ENCODE measurements around the gene C12orf57. TPM values are rescaled to one million over a fixed set of nuclear protein-coding genes. Genes with fewer than 3 reads are reported as not detected.

Gene C12orf57
- total and polyA plus RNA-seq, 10 of the 15 experiments (the other 5 are each of a cell fraction or from before 2014, with no cell fraction given) = 64.5 to 377 (median 211) TPM

GRCh38 chr12:6959058-6959804 is 15.4 kb downstream of the C12orf57 start (continued):
- TF ChIP-seq, protein P1, sequence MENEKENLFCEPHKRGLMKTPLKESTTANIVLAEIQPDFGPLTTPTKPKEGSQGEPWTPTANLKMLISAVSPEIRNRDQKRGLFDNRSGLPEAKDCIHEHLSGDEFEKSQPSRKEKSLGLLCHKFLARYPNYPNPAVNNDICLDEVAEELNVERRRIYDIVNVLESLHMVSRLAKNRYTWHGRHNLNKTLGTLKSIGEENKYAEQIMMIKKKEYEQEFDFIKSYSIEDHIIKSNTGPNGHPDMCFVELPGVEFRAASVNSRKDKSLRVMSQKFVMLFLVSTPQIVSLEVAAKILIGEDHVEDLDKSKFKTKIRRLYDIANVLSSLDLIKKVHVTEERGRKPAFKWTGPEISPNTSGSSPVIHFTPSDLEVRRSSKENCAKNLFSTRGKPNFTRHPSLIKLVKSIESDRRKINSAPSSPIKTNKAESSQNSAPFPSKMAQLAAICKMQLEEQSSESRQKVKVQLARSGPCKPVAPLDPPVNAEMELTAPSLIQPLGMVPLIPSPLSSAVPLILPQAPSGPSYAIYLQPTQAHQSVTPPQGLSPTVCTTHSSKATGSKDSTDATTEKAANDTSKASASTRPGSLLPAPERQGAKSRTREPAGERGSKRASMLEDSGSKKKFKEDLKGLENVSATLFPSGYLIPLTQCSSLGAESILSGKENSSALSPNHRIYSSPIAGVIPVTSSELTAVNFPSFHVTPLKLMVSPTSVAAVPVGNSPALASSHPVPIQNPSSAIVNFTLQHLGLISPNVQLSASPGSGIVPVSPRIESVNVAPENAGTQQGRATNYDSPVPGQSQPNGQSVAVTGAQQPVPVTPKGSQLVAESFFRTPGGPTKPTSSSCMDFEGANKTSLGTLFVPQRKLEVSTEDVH (IDR thresholded peaks at IDR 0.05; ENCODE audit: low read depth, partially characterized antibody) = peak; percentile 78
- peak; percentile 61; the same call in 1 of the 2 replicates for TF ChIP-seq MLLT1 (IDR thresholded peaks at IDR 0.05)
- TF ChIP-seq HCFC1 (IDR thresholded peaks at IDR 0.05; ENCODE audit: low read length) = no peak
- TF ChIP-seq MTA3 (IDR thresholded peaks at IDR 0.05; ENCODE audit: borderline replicate concordance, low read length) = no peak
- TF ChIP-seq EGR1 (IDR thresholded peaks at IDR 0.05; ENCODE audit: borderline replicate concordance in 1 of 2, low read depth in 2 of 2, low read length in 2 of 2) = peak in 1 of 2 experiments; percentile 51; a peak in 1 of 3 replicates
- TF ChIP-seq STAT3 (IDR thresholded peaks at IDR 0.05; ENCODE audit: low read depth, low read length) = no peak
- peak; percentile 98 for TF ChIP-seq GATAD2B (conservative IDR thresholded peaks at IDR 0.05; ENCODE audit: low read depth)
- TF ChIP-seq ZZZ3 (IDR thresholded peaks at IDR 0.05; ENCODE audit: control insufficient read depth, insufficient read length, low read depth) = no peak
- TF ChIP-seq SMAD5 (IDR thresholded peaks at IDR 0.05; ENCODE audit: low read depth) = peak; percentile 38
- TF ChIP-seq, protein P2, sequence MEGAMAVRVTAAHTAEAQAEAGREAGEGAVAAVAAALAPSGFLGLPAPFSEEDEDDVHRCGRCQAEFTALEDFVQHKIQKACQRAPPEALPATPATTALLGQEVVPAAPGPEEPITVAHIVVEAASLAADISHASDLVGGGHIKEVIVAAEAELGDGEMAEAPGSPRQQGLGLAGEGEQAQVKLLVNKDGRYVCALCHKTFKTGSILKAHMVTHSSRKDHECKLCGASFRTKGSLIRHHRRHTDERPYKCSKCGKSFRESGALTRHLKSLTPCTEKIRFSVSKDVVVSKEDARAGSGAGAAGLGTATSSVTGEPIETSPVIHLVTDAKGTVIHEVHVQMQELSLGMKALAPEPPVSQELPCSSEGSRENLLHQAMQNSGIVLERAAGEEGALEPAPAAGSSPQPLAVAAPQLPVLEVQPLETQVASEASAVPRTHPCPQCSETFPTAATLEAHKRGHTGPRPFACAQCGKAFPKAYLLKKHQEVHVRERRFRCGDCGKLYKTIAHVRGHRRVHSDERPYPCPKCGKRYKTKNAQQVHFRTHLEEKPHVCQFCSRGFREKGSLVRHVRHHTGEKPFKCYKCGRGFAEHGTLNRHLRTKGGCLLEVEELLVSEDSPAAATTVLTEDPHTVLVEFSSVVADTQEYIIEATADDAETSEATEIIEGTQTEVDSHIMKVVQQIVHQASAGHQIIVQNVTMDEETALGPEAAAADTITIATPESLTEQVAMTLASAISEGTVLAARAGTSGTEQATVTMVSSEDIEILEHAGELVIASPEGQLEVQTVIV (IDR thresholded peaks at IDR 0.05; ENCODE audit: borderline replicate concordance, partially characterized antibody) = no peak
- TF ChIP-seq RUNX3 (IDR thresholded peaks at IDR 0.05; ENCODE audit: low read length) = no peak
- no peak for TF ChIP-seq FOS (IDR thresholded peaks at IDR 0.05; ENCODE audit: borderline replicate concordance, extremely low read depth, insufficient read length)
- no peak for TF ChIP-seq NRF1 (conservative IDR thresholded peaks at IDR 0.05; ENCODE audit: low read depth, low read length)
- no peak for TF ChIP-seq MYC (IDR thresholded peaks at IDR 0.05; ENCODE audit: insufficient read depth, insufficient read length, insufficient replicate concordance, low read length, severe bottlenecking)
- TF ChIP-seq EP300 (IDR thresholded peaks at IDR 0.05; ENCODE audit: borderline replicate concordance in 1 of 2, control insufficient read depth in 1 of 2, low read depth in 2 of 2, low read length in 2 of 2) = peak; percentile 73 to 80; a peak in 3 of 4 replicates
- TF ChIP-seq SIX5 (IDR thresholded peaks at IDR 0.05; ENCODE audit: low read depth, low read length, severe bottlenecking) = no peak
- TF ChIP-seq, protein P3, sequence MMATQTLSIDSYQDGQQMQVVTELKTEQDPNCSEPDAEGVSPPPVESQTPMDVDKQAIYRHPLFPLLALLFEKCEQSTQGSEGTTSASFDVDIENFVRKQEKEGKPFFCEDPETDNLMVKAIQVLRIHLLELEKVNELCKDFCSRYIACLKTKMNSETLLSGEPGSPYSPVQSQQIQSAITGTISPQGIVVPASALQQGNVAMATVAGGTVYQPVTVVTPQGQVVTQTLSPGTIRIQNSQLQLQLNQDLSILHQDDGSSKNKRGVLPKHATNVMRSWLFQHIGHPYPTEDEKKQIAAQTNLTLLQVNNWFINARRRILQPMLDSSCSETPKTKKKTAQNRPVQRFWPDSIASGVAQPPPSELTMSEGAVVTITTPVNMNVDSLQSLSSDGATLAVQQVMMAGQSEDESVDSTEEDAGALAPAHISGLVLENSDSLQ (IDR thresholded peaks at IDR 0.05) = peak; percentile 37; the same call in 1 of the 2 replicates
- no peak for TF ChIP-seq ZNF622 (IDR thresholded peaks at IDR 0.05)
- peak; percentile 99 for TF ChIP-seq DPF2 (IDR thresholded peaks at IDR 0.05)
- TF ChIP-seq SMARCA5 (IDR thresholded peaks at IDR 0.05) = no peak
- TF ChIP-seq ASH2L (IDR thresholded peaks at IDR 0.05; ENCODE audit: borderline replicate concordance, low read depth) = peak; percentile 96; the same call in 1 of the 2 replicates
- no peak for TF ChIP-seq FOXM1 (IDR thresholded peaks at IDR 0.05; ENCODE audit: low read depth, low read length)
- TF ChIP-seq FOXK2 (IDR thresholded peaks at IDR 0.05) = no peak

Data from GM12878 (cell line).